Measurements from ENCODE around the gene NWD2.

Gene NWD2

GRCh38 chr4:37453999-37454800, 209.7 kb downstream of the NWD2 start:
- Histone ChIP-seq H3K4me3 (peak overlapping the region; percentile 15 to 45 (median 28)), H3K27ac (peak overlapping the region in 4 of 21 experiments; percentile 2 to 61 (median 30))

GRCh38 chr4:37455301-37456131, 211.0 kb downstream of the NWD2 start:
- Histone ChIP-seq H3K4me3 (no peak overlapping the region), H3K27ac (no peak overlapping the region)

- Histone ChIP-seq H3K4me3 (no peak overlapping the region), H3K27ac (no peak overlapping the region)
Observed at GRCh38 chr4:37461801-37462200, 217.3 kb downstream of the NWD2 start.

GRCh38 chr4:37463033-37463856, 218.7 kb downstream of the NWD2 start:
- Histone ChIP-seq H3K4me3 (no peak overlapping the region), H3K27ac (no peak overlapping the region)

GRCh38 chr4:37464373-37465128, 220.0 kb downstream of the NWD2 start:
- H3K4me3 ChIP-seq, result no peak overlapping the region
- H3K27ac ChIP-seq, result no peak overlapping the region

- Histone ChIP-seq H3K27ac (no peak overlapping the region), H3K4me3 (no peak overlapping the region)
Observed at GRCh38 chr4:37465296-37465695, 220.8 kb downstream of the NWD2 start.

GRCh38 chr4:37465845-37466244, 221.3 kb downstream of the NWD2 start:
- Histone ChIP-seq H3K4me3 (no peak overlapping the region), H3K27ac (no peak overlapping the region)

- Histone ChIP-seq H3K27ac (no peak overlapping the region), H3K4me3 (no peak overlapping the region)
Observed at GRCh38 chr4:37467223-37467622, 222.7 kb downstream of the NWD2 start.

GRCh38 chr4:37467824-37468223, 223.3 kb downstream of the NWD2 start:
- Histone ChIP-seq H3K4me3 (no peak overlapping the region), H3K27ac (no peak overlapping the region)

GRCh38 chr4:37469286-37469685, 224.7 kb downstream of the NWD2 start:
- H3K27ac ChIP-seq, result no peak overlapping the region
- H3K4me3 ChIP-seq, result no peak overlapping the region

- Histone ChIP-seq H3K4me3 (no peak overlapping the region), H3K27ac (no peak overlapping the region)
Observed at GRCh38 chr4:37470245-37470644, 225.7 kb downstream of the NWD2 start.

- no peak overlapping the region for H3K4me3 ChIP-seq
Observed at GRCh38 chr4:37471093-37471492, 226.6 kb downstream of the NWD2 start.

GRCh38 chr4:37471971-37472370, 227.4 kb downstream of the NWD2 start:
- H3K27ac ChIP-seq, result no peak overlapping the region

More at GRCh38 chr4:37471093-37471492, 226.6 kb downstream of the NWD2 start:
- no peak overlapping the region for H3K27ac ChIP-seq

GRCh38 chr4:37473807-37474206, 229.3 kb downstream of the NWD2 start:
- Histone ChIP-seq H3K4me3 (no peak overlapping the region), H3K27ac (no peak overlapping the region)

More at GRCh38 chr4:37471971-37472370, 227.4 kb downstream of the NWD2 start:
- H3K4me3 ChIP-seq, result no peak overlapping the region

GRCh38 chr4:37475087-37475486, 230.5 kb downstream of the NWD2 start:
- no peak overlapping the region for H3K27ac ChIP-seq

GRCh38 chr4:37475776-37476175, 231.2 kb downstream of the NWD2 start:
- no peak overlapping the region for H3K27ac ChIP-seq
- no peak overlapping the region for H3K4me3 ChIP-seq

More at GRCh38 chr4:37475087-37475486, 230.5 kb downstream of the NWD2 start:
- H3K4me3 ChIP-seq, result no peak overlapping the region

- Histone ChIP-seq H3K27ac (no peak overlapping the region), H3K4me3 (no peak overlapping the region)
Observed at GRCh38 chr4:37476256-37476655, 231.7 kb downstream of the NWD2 start.

- no peak overlapping the region for H3K27ac ChIP-seq
Observed at GRCh38 chr4:37476691-37477090, 232.1 kb downstream of the NWD2 start.

GRCh38 chr4:37477126-37477525, 232.6 kb downstream of the NWD2 start:
- Histone ChIP-seq H3K4me3 (no peak overlapping the region), H3K27ac (no peak overlapping the region)

More at GRCh38 chr4:37476691-37477090, 232.1 kb downstream of the NWD2 start:
- no peak overlapping the region for H3K4me3 ChIP-seq
